Measurements from ENCODE around the gene MED13L.

The MED13L gene

DNA sequence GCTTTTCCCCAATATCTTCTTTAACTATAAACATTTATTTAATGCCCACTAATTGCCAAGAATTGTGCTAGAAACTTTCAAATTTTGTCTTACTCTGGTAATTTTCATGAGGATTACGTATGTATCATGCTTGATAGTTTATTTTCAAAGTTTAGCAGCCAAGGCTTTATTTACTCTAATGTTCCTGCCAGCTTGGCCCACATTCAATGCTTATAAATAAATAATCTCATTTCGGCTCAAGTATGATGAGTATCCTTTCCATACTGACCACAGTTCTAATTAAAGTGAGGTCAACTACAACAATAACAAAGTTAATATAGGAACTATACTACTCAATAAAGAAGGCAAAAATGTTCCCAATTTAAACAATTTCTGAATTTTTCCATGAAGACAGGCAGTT is 259.2 kb downstream of the MED13L start:
- Histone ChIP-seq H3K9ac (ENCODE audit: low read length) (no peak overlapping the region), H3K4me1 (ENCODE audit: control insufficient read depth, insufficient read depth, low read length) (peaks cover 5% of the 10 kb centered on the region), H3K36me3 (ENCODE audit: control insufficient read depth, insufficient read depth, low read length, severe bottlenecking) (peaks cover 56% of the 10 kb centered on the region), H3K27me3 (replicated peaks; ENCODE audit: control insufficient read depth, insufficient read depth, low read length) (no peaks in the 10 kb centered on the region), H3K9me3 (ENCODE audit: control insufficient read depth, low read length) (no peaks in the 10 kb centered on the region), H3K4me3 (ENCODE audit: low read length) (no peak overlapping the region)
- DNase-seq (ENCODE audit: low read depth): no peak

DNA sequence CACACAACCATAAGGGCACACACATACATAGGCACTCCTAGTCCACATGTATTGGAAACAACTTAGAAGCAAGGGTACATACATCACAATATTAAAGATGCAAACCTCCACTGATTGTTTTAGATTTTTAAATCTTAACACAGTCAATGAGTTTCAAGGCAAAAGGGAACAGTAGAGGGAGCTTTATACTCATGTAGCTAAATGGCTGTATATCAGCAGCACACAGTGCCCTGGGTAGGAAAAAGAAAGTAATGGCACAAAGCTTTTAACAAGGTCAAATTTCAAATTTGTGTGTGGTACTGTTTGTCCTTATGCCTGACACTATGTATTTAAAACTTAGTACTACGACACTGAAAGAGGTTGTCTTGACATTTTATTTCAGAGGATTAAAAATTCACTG is 262.0 kb downstream of the MED13L start:
- Histone ChIP-seq H3K4me3 (ENCODE audit: low read length) (no peak overlapping the region), H3K36me3 (ENCODE audit: control insufficient read depth, insufficient read depth, low read length, severe bottlenecking) (peaks cover 80% of the 10 kb centered on the region)
- DNase-seq (ENCODE audit: low read depth): peak; percentile 88

DNA sequence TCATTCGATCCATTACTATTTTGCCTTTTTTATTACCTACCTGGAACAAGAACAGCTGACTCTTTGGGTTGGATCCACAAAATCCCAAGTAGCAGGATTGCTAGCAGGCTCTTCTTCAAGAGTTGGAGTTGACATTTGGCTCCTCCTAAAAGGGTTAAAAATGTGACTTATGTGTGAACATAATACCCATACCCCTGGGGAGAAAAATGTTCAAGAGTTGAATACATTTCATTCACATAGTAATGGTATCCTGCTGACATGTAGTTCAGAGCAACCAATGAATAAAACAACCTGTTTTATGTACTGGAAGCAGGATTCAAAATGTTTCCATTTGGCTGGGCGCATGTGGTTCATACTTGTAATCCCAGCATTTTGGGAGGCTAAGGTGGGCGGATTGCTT is 264.7 kb downstream of the MED13L start:
- Histone ChIP-seq H3K4me1 (ENCODE audit: control insufficient read depth, insufficient read depth, low read length) (peaks cover 5% of the 10 kb centered on the region), H3K4me3 (ENCODE audit: low read length) (no peak overlapping the region), H3K9me3 (ENCODE audit: control insufficient read depth, low read length) (no peaks in the 10 kb centered on the region), H3K36me3 (ENCODE audit: control insufficient read depth, insufficient read depth, low read length, severe bottlenecking) (peaks cover 85% of the 10 kb centered on the region), H3K9ac (ENCODE audit: low read length) (no peak overlapping the region), H3K27me3 (replicated peaks; ENCODE audit: control insufficient read depth, insufficient read depth, low read length) (no peaks in the 10 kb centered on the region)
- DNase-seq (ENCODE audit: low read depth): no peak

More for the DNA sequence above, 262.0 kb downstream of the MED13L start:
- H3K9ac ChIP-seq (ENCODE audit: low read length): no peak overlapping the region
- no peaks in the 10 kb centered on the region for H3K27me3 ChIP-seq (replicated peaks; ENCODE audit: control insufficient read depth, insufficient read depth, low read length)
- H3K4me1 ChIP-seq (ENCODE audit: control insufficient read depth, insufficient read depth, low read length): peaks cover 5% of the 10 kb centered on the region
- no peaks in the 10 kb centered on the region for H3K9me3 ChIP-seq (ENCODE audit: control insufficient read depth, low read length)

DNA sequence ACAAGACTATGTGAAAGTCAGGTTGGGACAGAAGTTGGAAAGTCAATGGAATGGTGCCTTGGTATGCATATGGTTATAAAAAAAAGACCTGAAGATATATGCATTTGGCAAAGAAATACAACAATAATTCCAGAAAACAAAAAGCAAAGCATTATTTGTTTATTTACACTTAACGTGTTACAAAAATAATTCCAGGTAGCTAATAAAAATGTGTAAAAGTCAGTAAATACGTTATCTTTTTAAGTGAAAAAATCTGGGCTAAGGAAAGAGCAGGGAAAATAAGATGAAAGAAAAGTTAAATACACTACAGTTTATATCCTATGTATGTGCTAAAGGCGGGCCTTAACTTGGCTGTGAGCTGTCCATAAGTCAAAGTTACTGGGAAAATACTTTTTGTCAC is 266.3 kb downstream of the MED13L start:
- no peaks in the 10 kb centered on the region for H3K9me3 ChIP-seq (ENCODE audit: control insufficient read depth, low read length)
- peaks cover 86% of the 10 kb centered on the region for H3K36me3 ChIP-seq (ENCODE audit: control insufficient read depth, insufficient read depth, low read length, severe bottlenecking)
- H3K9ac ChIP-seq (ENCODE audit: low read length): no peak overlapping the region
- H3K4me1 ChIP-seq (ENCODE audit: control insufficient read depth, insufficient read depth, low read length): peaks cover 5% of the 10 kb centered on the region
- H3K4me3 ChIP-seq (ENCODE audit: low read length): no peak overlapping the region
- H3K27me3 ChIP-seq (replicated peaks; ENCODE audit: control insufficient read depth, insufficient read depth, low read length): no peaks in the 10 kb centered on the region
- no peak for DNase-seq (ENCODE audit: low read depth)

DNA sequence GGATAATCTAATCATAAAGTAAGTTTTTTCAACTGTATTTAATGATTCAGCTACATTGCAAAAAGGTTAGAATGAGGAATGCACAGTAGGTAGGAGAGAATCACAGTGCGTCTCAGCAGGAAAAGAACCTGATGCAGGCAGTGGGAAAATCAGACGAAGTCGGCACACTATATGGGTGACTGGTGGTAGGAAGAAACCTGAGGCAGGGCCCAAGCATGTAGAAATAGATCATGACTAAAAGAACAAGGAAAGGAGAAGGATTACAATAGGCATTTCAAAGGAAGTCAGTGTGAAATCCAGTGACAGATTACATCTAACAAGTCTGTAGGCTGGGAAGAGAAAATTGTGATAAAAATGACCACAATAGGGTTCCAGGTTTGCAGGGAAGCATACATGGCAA is 267.0 kb downstream of the MED13L start:
- Histone ChIP-seq H3K36me3 (ENCODE audit: control insufficient read depth, insufficient read depth, low read length, severe bottlenecking) (peaks cover 93% of the 10 kb centered on the region), H3K4me1 (ENCODE audit: control insufficient read depth, insufficient read depth, low read length) (no peaks in the 10 kb centered on the region), H3K27me3 (replicated peaks; ENCODE audit: control insufficient read depth, insufficient read depth, low read length) (no peaks in the 10 kb centered on the region), H3K4me3 (ENCODE audit: low read length) (no peak overlapping the region), H3K9me3 (ENCODE audit: control insufficient read depth, low read length) (no peaks in the 10 kb centered on the region), H3K9ac (ENCODE audit: low read length) (no peak overlapping the region)
- no peak for DNase-seq (ENCODE audit: low read depth)

- peaks cover 2% of the 10 kb centered on the region for H3K4me1 ChIP-seq (ENCODE audit: control insufficient read depth, insufficient read depth, low read length)
- no peak for DNase-seq (ENCODE audit: low read depth)
- H3K9me3 ChIP-seq (ENCODE audit: control insufficient read depth, low read length): no peaks in the 10 kb centered on the region
- H3K4me3 ChIP-seq (ENCODE audit: low read length): no peak overlapping the region
- H3K36me3 ChIP-seq (ENCODE audit: control insufficient read depth, insufficient read depth, low read length, severe bottlenecking): peaks cover 95% of the 10 kb centered on the region
- no peaks in the 10 kb centered on the region for H3K27me3 ChIP-seq (replicated peaks; ENCODE audit: control insufficient read depth, insufficient read depth, low read length)
- no peak overlapping the region for H3K9ac ChIP-seq (ENCODE audit: low read length)
These were observed 267.7 kb downstream of the MED13L start for GRCh38 chr12:116009805-116010204.

DNA sequence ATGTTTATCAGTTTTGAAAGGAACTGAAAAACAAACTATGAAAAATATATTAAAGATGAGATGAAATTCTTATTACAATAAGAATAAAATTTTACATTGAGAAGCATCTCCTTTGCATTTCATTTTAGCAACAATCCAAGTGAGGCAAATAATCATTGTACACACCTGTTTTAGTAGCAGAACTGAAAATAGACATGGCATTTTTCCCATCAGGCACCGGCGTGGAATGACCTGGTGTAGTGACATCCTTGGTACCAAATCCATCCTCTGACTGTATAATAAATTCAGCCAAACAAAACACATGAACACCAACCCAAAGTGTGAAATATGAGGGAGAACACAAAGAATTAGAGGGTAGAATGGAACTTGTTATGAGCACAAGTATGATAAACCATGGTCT is 271.4 kb downstream of the MED13L start:
- peaks cover 74% of the 10 kb centered on the region for H3K36me3 ChIP-seq (ENCODE audit: control insufficient read depth, insufficient read depth, low read length, severe bottlenecking)

DNA sequence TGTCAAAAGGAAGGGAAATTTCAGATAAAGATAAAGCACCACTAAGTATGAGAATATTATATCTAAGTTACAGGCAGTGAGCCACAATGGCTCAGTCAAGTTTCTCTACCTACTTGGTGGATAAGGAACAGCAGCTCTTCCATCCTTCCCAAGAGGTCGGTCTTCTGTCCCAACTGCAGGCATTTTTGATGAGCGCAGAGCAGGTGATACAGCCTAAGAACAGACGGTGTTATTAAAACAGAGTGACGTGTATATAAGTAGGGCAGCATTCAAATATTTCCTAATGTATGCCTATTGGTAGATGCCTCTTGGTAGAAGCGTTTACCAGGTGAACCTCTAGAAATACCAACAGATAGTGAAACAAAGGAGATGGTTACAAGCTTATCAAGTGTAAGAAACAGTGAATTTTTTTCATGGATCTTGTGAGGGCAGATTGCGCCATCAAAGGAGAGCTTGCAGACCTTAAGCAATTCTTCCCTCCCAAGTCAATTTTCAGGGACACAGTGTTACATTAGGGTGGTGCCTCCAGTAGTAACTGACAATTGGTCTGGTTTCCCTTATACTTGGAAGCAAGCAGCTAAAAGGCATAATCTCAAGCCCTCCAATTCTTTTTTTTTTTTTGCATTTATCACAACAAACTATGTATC is 274.5 kb downstream of the MED13L start:
- no peaks in the 10 kb centered on the region for H3K27me3 ChIP-seq (replicated peaks; ENCODE audit: control insufficient read depth, insufficient read depth, low read length)
- peak; percentile 76 for DNase-seq (ENCODE audit: low read depth)
- peak overlapping the region; percentile 12 for H3K4me3 ChIP-seq (ENCODE audit: low read length)
- peaks cover 57% of the 10 kb centered on the region for H3K36me3 ChIP-seq (ENCODE audit: control insufficient read depth, insufficient read depth, low read length, severe bottlenecking)
- peaks cover 41% of the 10 kb centered on the region for H3K4me1 ChIP-seq (ENCODE audit: control insufficient read depth, insufficient read depth, low read length)
- no peaks in the 10 kb centered on the region for H3K9me3 ChIP-seq (ENCODE audit: control insufficient read depth, low read length)
- H3K9ac ChIP-seq (ENCODE audit: low read length): no peak overlapping the region

More for the DNA sequence above, 271.4 kb downstream of the MED13L start:
- H3K9me3 ChIP-seq (ENCODE audit: control insufficient read depth, low read length): no peaks in the 10 kb centered on the region
- H3K9ac ChIP-seq (ENCODE audit: low read length): no peak overlapping the region
- H3K4me1 ChIP-seq (ENCODE audit: control insufficient read depth, insufficient read depth, low read length): peaks cover 26% of the 10 kb centered on the region
- no peaks in the 10 kb centered on the region for H3K27me3 ChIP-seq (replicated peaks; ENCODE audit: control insufficient read depth, insufficient read depth, low read length)
- no peak for DNase-seq (ENCODE audit: low read depth)
- H3K4me3 ChIP-seq (ENCODE audit: low read length): no peak overlapping the region

GRCh38 chr12:116000252-116000651 is 277.2 kb downstream of the MED13L start:
- Histone ChIP-seq H3K9me3 (ENCODE audit: control insufficient read depth, low read length) (no peaks in the 10 kb centered on the region), H3K4me3 (ENCODE audit: low read length) (no peak overlapping the region), H3K27me3 (replicated peaks; ENCODE audit: control insufficient read depth, insufficient read depth, low read length) (no peaks in the 10 kb centered on the region), H3K36me3 (ENCODE audit: control insufficient read depth, insufficient read depth, low read length, severe bottlenecking) (peaks cover 47% of the 10 kb centered on the region), H3K9ac (ENCODE audit: low read length) (no peak overlapping the region), H3K4me1 (ENCODE audit: control insufficient read depth, insufficient read depth, low read length) (peaks cover 43% of the 10 kb centered on the region)
- DNase-seq (ENCODE audit: low read depth): no peak

GRCh38 chr12:115999582-115999981 is 277.9 kb downstream of the MED13L start:
- H3K36me3 ChIP-seq (ENCODE audit: control insufficient read depth, insufficient read depth, low read length, severe bottlenecking): peaks cover 46% of the 10 kb centered on the region

GRCh38 chr12:115998794-115999478 is 278.6 kb downstream of the MED13L start:
- Histone ChIP-seq H3K36me3 (ENCODE audit: control insufficient read depth, insufficient read depth, low read length, severe bottlenecking) (peaks cover 52% of the 10 kb centered on the region), H3K4me1 (ENCODE audit: control insufficient read depth, insufficient read depth, low read length) (peaks cover 34% of the 10 kb centered on the region), H3K9ac (ENCODE audit: low read length) (no peak overlapping the region), H3K27me3 (replicated peaks; ENCODE audit: control insufficient read depth, insufficient read depth, low read length) (no peaks in the 10 kb centered on the region), H3K4me3 (ENCODE audit: low read length) (no peak overlapping the region), H3K9me3 (ENCODE audit: control insufficient read depth, low read length) (no peaks in the 10 kb centered on the region)
- peak; percentile 36 for DNase-seq (ENCODE audit: low read depth)

More at GRCh38 chr12:115999582-115999981, 277.9 kb downstream of the MED13L start:
- Histone ChIP-seq H3K9me3 (ENCODE audit: control insufficient read depth, low read length) (no peaks in the 10 kb centered on the region), H3K4me3 (ENCODE audit: low read length) (no peak overlapping the region), H3K4me1 (ENCODE audit: control insufficient read depth, insufficient read depth, low read length) (peaks cover 39% of the 10 kb centered on the region), H3K9ac (ENCODE audit: low read length) (no peak overlapping the region), H3K27me3 (replicated peaks; ENCODE audit: control insufficient read depth, insufficient read depth, low read length) (no peaks in the 10 kb centered on the region)
- DNase-seq (ENCODE audit: low read depth): no peak

Data from adipocyte (in vitro differentiated cells).